Smooth muscle cell (in vitro differentiated cells): ENCODE measurements around the gene PGAM2. TPM values are rescaled to one million over a fixed set of nuclear protein-coding genes. Genes with fewer than 3 reads are reported as not detected.

Experiments used
- DNase-seq: peaks from one replicate; lab custom pipeline; 2025; ENCODE audit not compliant: unreplicated experiment; lab: John Stamatoyannopoulos, UW
- H2AFZ ChIP-seq: fragments of 200-600 bp; sonication (generic); 2 replicates; pipeline ENCODE4 v1.6.0; 2016; ENCODE audit warnings: antibody characterized with exemption, low read depth, mild to moderate bottlenecking
- H3F3A ChIP-seq: fragments of 200-600 bp; sonication (generic); 2 replicates; pipeline ENCODE4 v1.6.0; 2017; ENCODE audit warnings: antibody characterized with exemption, low read depth
- H3K27ac ChIP-seq: fragments of 200-600 bp; sonication (generic); 2 replicates; pipeline ENCODE4 v1.5.1; 2016; ENCODE audit warnings: low read depth, mild to moderate bottlenecking
- H3K27me3 ChIP-seq: fragments of 200-600 bp; sonication (generic); 2 replicates; pipeline ENCODE4 v1.6.1; 2016; ENCODE audit warnings: low read depth, mild to moderate bottlenecking
- H3K36me3 ChIP-seq: fragments of 200-600 bp; sonication (generic); 2 replicates; pipeline ENCODE4 v1.5.1; 2016; ENCODE audit warnings: low read depth
- H3K4me1 ChIP-seq: fragments of 200-600 bp; sonication (generic); 2 replicates; pipeline ENCODE4 v1.5.1; 2016; ENCODE audit warnings: low read depth
- H3K4me2 ChIP-seq: fragments of 200-600 bp; sonication (generic); 2 replicates; pipeline ENCODE4 v1.6.0; 2016; ENCODE audit warnings: mild to moderate bottlenecking
- H3K4me3 ChIP-seq: fragments of 200-600 bp; sonication (generic); 2 replicates; pipeline ENCODE4 v1.5.1; 2016; ENCODE audit warnings: mild to moderate bottlenecking
- H3K79me2 ChIP-seq: fragments of 200-600 bp; sonication (generic); 2 replicates; pipeline ENCODE4 v1.6.0; 2016; ENCODE audit warnings: low read depth, mild to moderate bottlenecking
- H3K9ac ChIP-seq: fragments of 200-600 bp; sonication (generic); 2 replicates; pipeline ENCODE4 v1.6.0; 2016; ENCODE audit warnings: low read depth
- H3K9me3 ChIP-seq: fragments of 200-600 bp; sonication (generic); replicated peaks from 2 replicates; pipeline ENCODE4 v1.5.1; 2016; ENCODE audit warnings: low read depth
- H4K20me1 ChIP-seq: fragments of 200-600 bp; sonication (generic); 2 replicates; pipeline ENCODE4 v1.6.0; 2016; ENCODE audit warnings: low read depth
- WGBS: methylation state at CpG from one replicate; pipeline ENCODE4 v1.1.7; 2016; ENCODE audit warnings: low lambda C conversion rate; 5-methylcytosine and 5-hydroxymethylcytosine counted together
- polyA plus RNA-seq: library from polyadenylated mRNA; unstranded; fragments of >200 nt; fragmentation: Nextera tagmentation; extraction: Ambion mirVana; gene quantifications from 2 replicates; pipeline ENCODE4 v1.2.1, GENCODE V29; 2016
- total RNA-seq: library from RNA; depleted of rRNA; stranded (reverse); fragments of >200 nt; gene quantifications from 2 replicates; pipeline ENCODE4 v1.2.3, GENCODE V29; 2014
- TF ChIP-seq, protein P1 (sequence below): fragments of 200-600 bp; sonication (generic); IDR thresholded peaks from 2 replicates; pipeline ENCODE4 v1.5.1; 2017; ENCODE audit warnings: borderline replicate concordance, mild to moderate bottlenecking, antibody characterized with exemption; ENCODE audit not compliant: insufficient read depth, poor library complexity, severe bottlenecking

The PGAM2 gene
- total and polyA plus RNA-seq, 2 experiments from 2014 or later: not detected

DNA sequence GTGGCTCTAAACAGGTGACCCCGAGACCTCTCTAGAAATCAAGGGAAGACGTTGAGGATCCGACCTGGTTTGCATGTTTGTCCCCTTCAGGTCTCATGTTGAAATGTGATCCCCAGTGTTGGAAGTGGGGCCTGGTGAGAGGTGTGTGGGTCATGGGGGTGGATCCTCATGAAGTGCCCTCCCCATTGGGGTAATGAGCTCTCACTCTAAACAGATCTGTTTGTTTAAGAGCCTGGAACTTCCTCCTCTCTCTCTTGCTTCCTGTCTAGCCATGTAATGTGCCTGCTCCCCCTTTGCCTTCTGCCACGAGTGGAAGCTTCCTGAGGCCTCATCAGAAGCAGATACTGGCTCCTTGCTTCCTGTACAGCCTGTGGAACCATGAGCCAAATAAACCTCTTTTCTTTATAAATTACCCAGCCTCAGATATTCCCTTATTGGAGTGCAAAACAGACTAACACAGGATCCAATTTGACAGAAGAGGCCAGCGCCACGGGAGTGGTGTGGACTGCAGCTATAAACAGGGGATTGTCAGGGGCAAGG lies 27.8 kb upstream of the PGAM2 start:
- H3K36me3 ChIP-seq: no peaks in the 10 kb centered on the region
- no peaks in the 10 kb centered on the region for H3K4me1 ChIP-seq
- no peaks in the 10 kb centered on the region for H3K9me3 ChIP-seq
- no peak for DNase-seq
- H3K27ac ChIP-seq: no peak overlapping the region
- H3K4me2 ChIP-seq: no peak overlapping the region
- no peak overlapping the region for H3K9ac ChIP-seq
- 84% methylated on average over 6 of the region's 6 CpGs for WGBS
- TF ChIP-seq, protein P1, sequence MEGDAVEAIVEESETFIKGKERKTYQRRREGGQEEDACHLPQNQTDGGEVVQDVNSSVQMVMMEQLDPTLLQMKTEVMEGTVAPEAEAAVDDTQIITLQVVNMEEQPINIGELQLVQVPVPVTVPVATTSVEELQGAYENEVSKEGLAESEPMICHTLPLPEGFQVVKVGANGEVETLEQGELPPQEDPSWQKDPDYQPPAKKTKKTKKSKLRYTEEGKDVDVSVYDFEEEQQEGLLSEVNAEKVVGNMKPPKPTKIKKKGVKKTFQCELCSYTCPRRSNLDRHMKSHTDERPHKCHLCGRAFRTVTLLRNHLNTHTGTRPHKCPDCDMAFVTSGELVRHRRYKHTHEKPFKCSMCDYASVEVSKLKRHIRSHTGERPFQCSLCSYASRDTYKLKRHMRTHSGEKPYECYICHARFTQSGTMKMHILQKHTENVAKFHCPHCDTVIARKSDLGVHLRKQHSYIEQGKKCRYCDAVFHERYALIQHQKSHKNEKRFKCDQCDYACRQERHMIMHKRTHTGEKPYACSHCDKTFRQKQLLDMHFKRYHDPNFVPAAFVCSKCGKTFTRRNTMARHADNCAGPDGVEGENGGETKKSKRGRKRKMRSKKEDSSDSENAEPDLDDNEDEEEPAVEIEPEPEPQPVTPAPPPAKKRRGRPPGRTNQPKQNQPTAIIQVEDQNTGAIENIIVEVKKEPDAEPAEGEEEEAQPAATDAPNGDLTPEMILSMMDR: no peak
- H3K27me3 ChIP-seq: no peaks in the 10 kb centered on the region
- no peak overlapping the region for H3K4me3 ChIP-seq
- H4K20me1 ChIP-seq: no peaks in the 10 kb centered on the region
- H2AFZ ChIP-seq: no peak overlapping the region
- H3K79me2 ChIP-seq: no peaks in the 10 kb centered on the region
- no peaks in the 10 kb centered on the region for H3F3A ChIP-seq

DNA sequence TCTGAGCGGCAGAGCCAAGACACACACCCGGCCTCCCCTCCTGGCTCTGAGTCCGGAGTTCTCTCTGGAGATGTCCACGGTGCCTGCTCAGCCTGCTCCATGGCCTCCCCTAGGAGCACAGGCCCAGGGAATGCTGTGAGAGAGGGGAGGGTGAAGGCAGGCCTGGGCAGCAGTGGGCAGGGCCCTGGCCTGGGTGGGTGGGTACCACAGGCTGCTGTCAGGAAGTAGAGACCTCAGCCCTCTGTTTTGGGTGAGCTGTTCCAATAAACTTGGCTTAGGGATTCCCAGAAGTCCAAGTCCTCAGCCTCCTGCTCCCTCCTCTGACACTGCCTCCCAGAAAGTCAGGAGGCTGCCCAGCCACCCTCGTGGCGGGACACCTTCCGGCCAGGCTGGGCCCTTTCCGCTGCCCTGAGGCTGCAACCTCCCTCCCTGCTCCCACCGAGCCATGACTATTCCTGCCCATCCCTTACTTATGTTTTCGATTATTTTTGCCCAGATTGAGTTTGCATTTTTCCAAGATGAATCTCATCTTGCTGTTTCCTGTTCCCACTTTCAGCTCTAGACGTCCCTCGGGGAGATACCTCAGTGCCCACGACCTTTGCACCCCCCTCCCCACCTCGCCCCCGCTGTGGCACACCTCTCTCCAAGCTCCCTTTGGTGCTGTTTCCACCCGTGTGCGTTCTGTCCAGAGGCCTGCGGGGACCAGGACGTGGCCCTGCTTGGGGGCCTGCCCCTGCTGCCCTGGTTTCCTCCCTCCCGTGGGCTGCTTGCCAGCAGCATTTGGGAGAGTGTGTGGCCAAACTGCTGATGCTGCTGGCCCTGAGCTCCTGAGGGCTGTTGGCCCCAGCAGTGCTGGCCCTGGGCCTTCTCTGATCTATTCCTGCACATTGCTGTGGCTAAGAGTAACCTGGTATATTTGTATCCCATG lies 22.8 kb upstream of the PGAM2 start:
- Histone ChIP-seq H3K36me3 (no peaks in the 10 kb centered on the region), H4K20me1 (no peaks in the 10 kb centered on the region), H3K27ac (peak overlapping the region; percentile 82), H3K4me1 (peaks cover under 1% of the 10 kb centered on the region), H3F3A (no peaks in the 10 kb centered on the region), H3K9me3 (no peaks in the 10 kb centered on the region), H3K27me3 (no peaks in the 10 kb centered on the region), H3K4me3 (no peak overlapping the region), H3K9ac (peak overlapping the region; percentile 57), H3K4me2 (no peak overlapping the region), H2AFZ (peak overlapping the region; percentile 75), H3K79me2 (no peaks in the 10 kb centered on the region)
- DNase-seq: no peak
- TF ChIP-seq, protein P1: no peak
- WGBS: 62% methylated on average over 20 of the region's 20 CpGs

GRCh38 chr7:44086627-44087026 lies 21.3 kb upstream of the PGAM2 start:
- no peak overlapping the region for H3K4me2 ChIP-seq
- no peak overlapping the region for H2AFZ ChIP-seq
- H3K4me1 ChIP-seq: peaks cover 3% of the 10 kb centered on the region
- no peaks in the 10 kb centered on the region for H3K79me2 ChIP-seq
- H3K4me3 ChIP-seq: no peak overlapping the region
- H3K36me3 ChIP-seq: no peaks in the 10 kb centered on the region
- DNase-seq: no peak
- no peaks in the 10 kb centered on the region for H3K9me3 ChIP-seq
- no peaks in the 10 kb centered on the region for H3K27me3 ChIP-seq
- no peak overlapping the region for H3K27ac ChIP-seq
- TF ChIP-seq, protein P1: no peak
- WGBS: 92% methylated on average over 3 of the region's 3 CpGs
- no peak overlapping the region for H3K9ac ChIP-seq
- H4K20me1 ChIP-seq: no peaks in the 10 kb centered on the region
- no peaks in the 10 kb centered on the region for H3F3A ChIP-seq
